RWPE2 (cell line): ENCODE results near the gene MBD3L2.
A peak's percentile ranks its signal among the peaks of the same experiment; 100 is the strongest.

ENCODE experiments used
- ATAC-seq: fragments of 200-7000 bp; cut with Tn5 transposase; 3 replicates; pipeline ENCODE4 v1.9.1; 2021; ENCODE audit warnings: low read depth
- DNase-seq: peaks from one replicate; pipeline ENCODE4 v3.0.0-alpha.2; 2020; ENCODE audit warnings: low spot score
- H3K27ac ChIP-seq: fragments of 450-650 bp; 2 replicates; pipeline ENCODE4 v1.5.1; 2017; ENCODE audit warnings: mild to moderate bottlenecking; ENCODE audit not compliant: poor library complexity, severe bottlenecking
- H3K27me3 ChIP-seq: fragments of 250-450 bp; sonication (Bioruptor Pico); 2 replicates; pipeline ENCODE4 v1.5.1; 2021; ENCODE audit warnings: mild to moderate bottlenecking, moderate library complexity; ENCODE audit not compliant: insufficient read depth, poor library complexity, severe bottlenecking
- H3K36me3 ChIP-seq: fragments of 250-450 bp; sonication (Bioruptor Pico); 2 replicates; pipeline ENCODE4 v1.5.1; 2020; ENCODE audit warnings: low read depth, mild to moderate bottlenecking, moderate library complexity
- H3K4me1 ChIP-seq: fragments of 250-450 bp; sonication (Bioruptor Pico); 2 replicates; pipeline ENCODE4 v1.5.1; 2021; ENCODE audit warnings: mild to moderate bottlenecking, moderate library complexity; ENCODE audit not compliant: insufficient read depth, poor library complexity, severe bottlenecking
- H3K4me3 ChIP-seq: fragments of 250-450 bp; sonication (Bioruptor Pico); 2 replicates; pipeline ENCODE4 v1.5.1; 2021; ENCODE audit warnings: mild to moderate bottlenecking, moderate library complexity; ENCODE audit not compliant: severe bottlenecking
- H3K9me3 ChIP-seq: fragments of 250-450 bp; sonication (Bioruptor Pico); 2 replicates; pipeline ENCODE4 v1.5.1; 2021; ENCODE audit warnings: mild to moderate bottlenecking, moderate library complexity; ENCODE audit not compliant: severe bottlenecking
- CTCF ChIP-seq: fragments of 450-650 bp; IDR thresholded peaks from one replicate; pipeline ENCODE4 v1.5.1; 2017; ENCODE audit warnings: mild to moderate bottlenecking, moderate library complexity; ENCODE audit not compliant: poor library complexity, severe bottlenecking

MBD3L2 gene

GRCh38 chr19:7098701-7099596 is 49.8 kb downstream of the MBD3L2 start:
- ATAC-seq (peak; percentile 87), DNase-seq (peak; percentile 83)
- H3K9me3 ChIP-seq: no peaks in the 10 kb centered on the region
- TF ChIP-seq CTCF: no peak
- H3K4me3 ChIP-seq: peak overlapping the region; percentile 51
- no peaks in the 10 kb centered on the region for H3K27me3 ChIP-seq
- no peaks in the 10 kb centered on the region for H3K36me3 ChIP-seq
- H3K27ac ChIP-seq: peak overlapping the region; percentile 73
- no peaks in the 10 kb centered on the region for H3K4me1 ChIP-seq

GRCh38 chr19:7099597-7099921 is 50.4 kb downstream of the MBD3L2 start:
- ATAC-seq (no peak), DNase-seq (no peak)
- Histone ChIP-seq H3K36me3 (no peaks in the 10 kb centered on the region), H3K27me3 (no peaks in the 10 kb centered on the region), H3K4me3 (peak overlapping the region; percentile 51), H3K27ac (peak overlapping the region; percentile 73), H3K4me1 (no peaks in the 10 kb centered on the region), H3K9me3 (no peaks in the 10 kb centered on the region)
- no peak for TF ChIP-seq CTCF
